OCI-M2 (cell line): ENCODE results near the gene FBXW8.

ENCODE experiments used
- DNase-seq: peaks from one replicate; lab custom pipeline; 2025; ENCODE audit not compliant: unreplicated experiment; lab: John Stamatoyannopoulos, UW

The FBXW8 gene

GRCh38 chr12:117072736-117073490 lies 162.2 kb downstream of the FBXW8 start:
- DNase-seq = no peak

DNA sequence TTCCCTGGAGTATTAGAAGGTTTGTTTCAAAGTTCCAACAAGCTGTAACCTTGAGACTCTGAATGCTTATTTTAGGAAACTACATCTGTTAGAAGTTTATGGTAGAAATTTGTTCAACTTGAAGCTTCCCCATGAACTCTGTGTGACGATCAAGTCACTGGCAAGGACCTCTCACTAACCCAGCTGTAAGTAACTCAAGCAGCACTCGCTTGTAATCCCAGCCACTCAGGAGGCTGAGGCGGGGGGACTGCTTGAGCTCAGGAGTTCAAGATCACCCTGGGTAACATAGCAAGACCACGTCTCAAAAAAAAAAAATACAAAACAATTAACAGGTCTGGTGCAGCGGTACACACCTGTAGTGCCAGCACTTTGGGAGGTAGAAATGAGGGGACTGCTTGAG lies 162.9 kb downstream of the FBXW8 start:
- DNase-seq = no peak

- DNase-seq = no peak
Measured at GRCh38 chr12:117076410-117077372, 165.9 kb downstream of the FBXW8 start.

- no peak for DNase-seq
Measured at GRCh38 chr12:117079487-117079886, 168.7 kb downstream of the FBXW8 start.

GRCh38 chr12:117080661-117081144 lies 170.0 kb downstream of the FBXW8 start:
- no peak for DNase-seq
